Measurements from ENCODE around the gene DRC7.

Gene DRC7

GRCh38 chr16:57760357-57761160, 66.0 kb downstream of the DRC7 start:
- no peak for TF ChIP-seq CTCF (IDR thresholded peaks at IDR 0.05; ENCODE audit: extremely low read depth, missing control alignments)
- no peak for DNase-seq (ENCODE audit: low spot score)

- no peak for DNase-seq (ENCODE audit: low spot score)
- TF ChIP-seq CTCF (IDR thresholded peaks at IDR 0.05; ENCODE audit: extremely low read depth, missing control alignments), result no peak
These were observed 66.7 kb downstream of the DRC7 start for GRCh38 chr16:57761301-57761700.

- DNase-seq (ENCODE audit: low spot score), result no peak
- no peak for TF ChIP-seq CTCF (IDR thresholded peaks at IDR 0.05; ENCODE audit: extremely low read depth, missing control alignments)
These were observed 67.4 kb downstream of the DRC7 start for GRCh38 chr16:57761957-57762356.

DNA sequence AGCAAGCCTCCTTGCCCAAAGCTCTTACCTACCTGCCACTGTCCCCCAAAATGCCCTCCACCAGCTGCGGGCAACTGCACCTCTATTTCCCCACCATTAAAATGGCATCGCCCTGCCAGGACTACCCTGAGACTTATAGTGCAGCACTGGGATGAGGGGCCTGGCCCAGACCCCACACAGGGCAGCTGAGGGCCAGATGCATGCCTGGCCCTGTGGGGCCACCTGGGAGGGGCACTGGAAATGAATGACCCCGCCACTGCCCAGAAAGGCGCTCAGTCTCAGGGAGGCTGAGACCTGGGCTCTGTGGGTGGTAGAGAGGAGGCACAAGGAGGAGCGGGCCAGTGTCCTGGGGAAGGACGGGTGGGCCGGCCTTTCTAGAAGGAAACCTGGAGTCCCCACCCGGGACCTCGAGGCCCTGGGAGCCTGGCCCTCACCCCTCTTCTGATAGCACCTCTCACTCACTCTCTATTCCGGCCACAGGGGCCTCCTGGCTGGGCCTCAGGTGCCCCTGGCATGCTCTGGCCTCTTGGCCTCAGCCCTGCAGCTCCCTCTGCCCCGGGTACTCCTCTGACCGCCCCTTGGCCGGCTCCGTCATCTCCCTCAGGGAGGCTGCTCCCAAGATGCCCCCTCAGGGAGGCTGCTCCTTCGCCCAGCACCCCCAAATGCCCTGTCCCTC, 67.9 kb downstream of the DRC7 start:
- no peak for DNase-seq (ENCODE audit: low spot score)
- no peak for TF ChIP-seq CTCF (IDR thresholded peaks at IDR 0.05; ENCODE audit: extremely low read depth, missing control alignments)

GRCh38 chr16:57763285-57764005, 68.8 kb downstream of the DRC7 start:
- DNase-seq (ENCODE audit: low spot score), result no peak
- TF ChIP-seq CTCF (IDR thresholded peaks at IDR 0.05; ENCODE audit: extremely low read depth, missing control alignments), result no peak

GRCh38 chr16:57764006-57764340, 69.4 kb downstream of the DRC7 start:
- TF ChIP-seq CTCF (IDR thresholded peaks at IDR 0.05; ENCODE audit: extremely low read depth, missing control alignments), result no peak
- no peak for DNase-seq (ENCODE audit: low spot score)
